GM23248 (cell line): Measurements from ENCODE around the gene CD47. TPM values are rescaled to one million over a fixed set of nuclear protein-coding genes. Genes with fewer than 3 reads are reported as not detected.

Source experiments
- DNase-seq: peaks from one replicate; pipeline ENCODE4 v3.0.0-alpha.2; 2015
- H2AFZ ChIP-seq: fragments of 200-600 bp; sonication (generic); 2 replicates; pipeline ENCODE4 v1.6.1; 2016; ENCODE audit warnings: antibody characterized with exemption
- H3F3A ChIP-seq: fragments of 200-600 bp; sonication (generic); 2 replicates; pipeline ENCODE4 v1.6.1; 2016; ENCODE audit warnings: mild to moderate bottlenecking, antibody characterized with exemption, mixed run types; ENCODE audit not compliant: insufficient read depth
- H3K27ac ChIP-seq: fragments of 200-600 bp; sonication (generic); 2 replicates; pipeline ENCODE4 v1.5.1; 2016; ENCODE audit warnings: mild to moderate bottlenecking
- H3K27me3 ChIP-seq: fragments of 200-600 bp; sonication (generic); replicated peaks from 2 replicates; pipeline ENCODE4 v1.6.1; 2016; ENCODE audit warnings: mild to moderate bottlenecking; ENCODE audit not compliant: insufficient read depth
- H3K36me3 ChIP-seq: fragments of 200-600 bp; sonication (generic); 2 replicates; pipeline ENCODE4 v1.6.1; 2016; ENCODE audit warnings: low read depth, mild to moderate bottlenecking
- H3K4me1 ChIP-seq: fragments of 200-600 bp; sonication (generic); 2 replicates; pipeline ENCODE4 v1.6.1; 2016; ENCODE audit warnings: mild to moderate bottlenecking; ENCODE audit not compliant: insufficient read depth
- H3K4me2 ChIP-seq: fragments of 200-600 bp; sonication (generic); one replicate; pipeline ENCODE4 v1.6.1; 2016; ENCODE audit warnings: mild to moderate bottlenecking; ENCODE audit not compliant: unreplicated experiment
- H3K4me3 ChIP-seq: fragments of 200-600 bp; sonication (generic); 2 replicates; pipeline ENCODE4 v1.5.1; 2016; ENCODE audit warnings: mild to moderate bottlenecking
- H3K79me2 ChIP-seq: fragments of 200-600 bp; sonication (generic); 2 replicates; pipeline ENCODE4 v1.6.1; 2016; ENCODE audit warnings: mild to moderate bottlenecking; ENCODE audit not compliant: insufficient read depth
- H3K9ac ChIP-seq: fragments of 200-600 bp; sonication (generic); 2 replicates; pipeline ENCODE4 v1.6.1; 2016; ENCODE audit warnings: mild to moderate bottlenecking
- H3K9me2 ChIP-seq: fragments of 200-600 bp; sonication (generic); 2 replicates; pipeline ENCODE4 v1.6.1; 2016; ENCODE audit warnings: mixed run types, mild to moderate bottlenecking, moderate library complexity; ENCODE audit not compliant: insufficient read depth
- H3K9me3 ChIP-seq: fragments of 200-600 bp; sonication (generic); one replicate; pipeline ENCODE4 v1.6.1; 2017; ENCODE audit warnings: low read depth
- H4K20me1 ChIP-seq: fragments of 200-600 bp; sonication (generic); 2 replicates; pipeline ENCODE4 v1.6.0; 2016; ENCODE audit not compliant: insufficient read depth
- EZH2 ChIP-seq: fragments of 200-600 bp; sonication (generic); IDR thresholded peaks from 2 replicates; pipeline ENCODE4 v1.6.1; 2018; ENCODE audit warnings: antibody characterized with exemption, mild to moderate bottlenecking; ENCODE audit not compliant: insufficient read depth, poor library complexity, severe bottlenecking
- EZH2phosphoT487 ChIP-seq: fragments of 200-600 bp; sonication (generic); IDR thresholded peaks from 2 replicates; pipeline ENCODE4 v1.6.1; 2018; ENCODE audit warnings: antibody characterized with exemption, moderate library complexity, mild to moderate bottlenecking, low read depth; ENCODE audit not compliant: insufficient read depth
- WGBS, 2 experiments: methylation state at CpG; one replicate each; pipeline ENCODE4 v1.1.6; 2015 to 2017; ENCODE audit warnings: low lambda C conversion rate in 2 of 2, low coverage in 1 of 2; ENCODE audit errors: missing lambda C conversion rate in 2 of 2; 5-methylcytosine and 5-hydroxymethylcytosine counted together
- in situ Hi-C: fragments of 300-500 bp; cut with MboI; formaldehyde crosslinking; loops from 2 replicates; pipeline ENCODE4 v1.15.0; 2020
- polyA plus RNA-seq: library from polyadenylated mRNA; unstranded; fragments of >200 nt; fragmentation: Nextera tagmentation; extraction: Ambion mirVana; gene quantifications from 2 replicates; pipeline ENCODE4 v1.2.1, GENCODE V29; 2016
- total RNA-seq: library from RNA; depleted of rRNA; stranded (reverse); fragments of >200 nt; shearing (Covaris generic); gene quantifications from 2 replicates; pipeline ENCODE4 v1.2.3, GENCODE V29; 2014

The CD47 gene
- total and polyA plus RNA-seq, 2 experiments from 2014 or later = 97.3 to 120 TPM

DNA sequence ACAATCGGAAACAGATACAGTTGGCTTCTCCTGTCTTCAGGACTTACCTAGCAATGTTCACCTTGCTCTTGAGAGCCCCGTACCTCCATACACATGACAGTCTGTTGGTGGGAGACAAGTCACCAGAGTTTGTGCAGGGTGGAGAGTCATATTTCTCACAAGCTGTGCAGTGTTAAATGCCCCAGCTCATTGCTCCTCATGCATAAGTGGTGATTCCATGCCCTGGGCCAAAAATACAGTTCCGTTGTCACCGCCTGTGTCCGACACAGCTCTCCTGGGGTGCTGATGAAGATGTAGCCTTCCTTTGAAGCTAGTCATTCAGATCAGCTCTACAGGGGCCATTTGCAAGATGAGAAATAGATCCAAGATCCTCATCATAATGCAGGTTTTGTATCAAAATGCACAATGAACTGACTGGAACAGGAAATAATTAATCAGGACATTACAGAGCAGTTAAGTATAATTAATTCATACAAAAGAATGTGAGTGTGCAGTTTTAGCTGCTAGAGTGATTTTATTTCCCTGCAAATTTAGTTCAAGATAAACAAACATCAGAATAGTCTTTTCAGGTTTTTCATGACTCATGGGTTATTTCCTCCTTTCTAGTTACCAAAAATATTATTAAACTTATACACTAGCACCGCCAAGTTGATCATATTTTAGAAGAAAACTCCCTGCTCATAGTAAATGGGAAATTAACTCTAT lies 66.5 kb downstream of the CD47 start:
- Histone ChIP-seq H3K36me3 (no peaks in the 10 kb centered on the region), H2AFZ (no peak overlapping the region), H3K9ac (no peak overlapping the region), H3K4me2 (no peak overlapping the region), H3K27me3 (0 out of 2 replicates have a peak, but pooled peaks cover under 1% of the 10 kb centered on the region), H3F3A (no peaks in the 10 kb centered on the region), H3K27ac (no peak overlapping the region), H3K9me3 (no peaks in the 10 kb centered on the region), H3K79me2 (no peaks in the 10 kb centered on the region), H3K4me1 (no peaks in the 10 kb centered on the region), H4K20me1 (no peaks in the 10 kb centered on the region), H3K9me2 (no peaks in the 10 kb centered on the region), H3K4me3 (no peak overlapping the region)
- no peak for DNase-seq
- in situ Hi-C loops = no loop called here
- 96 to 97% methylated on average over 6 of the region's 6 CpGs for WGBS, 2 experiments
- no peak for TF ChIP-seq EZH2phosphoT487
- TF ChIP-seq EZH2 = no peak

DNA sequence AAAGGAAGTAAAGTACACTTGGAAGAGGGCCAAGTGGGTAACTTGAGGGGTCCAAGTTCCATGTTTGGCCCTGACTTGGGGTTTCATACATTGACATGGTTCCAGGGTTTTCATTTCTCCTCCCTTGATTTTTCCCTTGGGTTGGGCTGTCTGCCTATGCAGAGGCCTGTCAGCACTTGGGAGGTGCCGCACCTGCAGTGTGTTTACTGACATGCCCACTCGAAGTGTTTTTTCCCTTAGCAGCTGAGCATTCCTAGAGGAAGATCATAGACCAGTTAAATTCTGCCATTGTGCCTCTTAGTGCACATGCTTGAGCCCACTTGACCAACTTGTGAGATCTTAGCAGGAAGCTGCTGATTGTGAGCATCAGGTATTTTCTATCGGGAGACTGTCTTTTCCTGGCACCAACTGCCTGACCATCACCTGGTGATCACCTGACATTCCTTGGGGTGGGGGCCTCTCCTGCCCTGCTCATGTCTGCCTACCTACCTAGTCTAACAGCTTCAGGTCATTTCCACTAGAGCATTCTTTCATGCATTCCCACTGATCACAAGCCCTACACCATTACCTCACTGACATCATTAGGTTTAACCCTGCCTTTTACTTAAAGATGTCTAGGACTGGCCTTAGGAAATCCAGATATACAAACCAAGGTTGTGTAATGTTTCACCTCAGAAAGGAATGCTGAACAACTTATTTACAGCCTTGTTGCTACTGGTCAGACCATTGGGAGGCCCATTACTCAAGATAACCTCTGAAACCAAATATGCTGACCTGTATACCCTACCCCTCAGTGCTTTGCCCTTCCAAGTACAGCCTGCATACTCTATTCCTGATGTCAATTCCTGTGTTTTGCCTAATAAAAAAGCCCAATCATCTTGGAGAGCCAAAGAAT lies 68.3 kb downstream of the CD47 start:
- no peak overlapping the region for H3K27ac ChIP-seq
- H3K9ac ChIP-seq = no peak overlapping the region
- no peaks in the 10 kb centered on the region for H3F3A ChIP-seq
- TF ChIP-seq EZH2phosphoT487 (no peak), EZH2 (no peak)
- no peaks in the 10 kb centered on the region for H3K79me2 ChIP-seq
- 0 out of 2 replicates have a peak, but pooled peaks cover 6% of the 10 kb centered on the region for H3K27me3 ChIP-seq
- H4K20me1 ChIP-seq = no peaks in the 10 kb centered on the region
- H3K4me3 ChIP-seq = no peak overlapping the region
- H3K4me2 ChIP-seq = no peak overlapping the region
- 93 to 96% methylated on average over 3 of the region's 3 CpGs for WGBS, 2 experiments
- no peak overlapping the region for H2AFZ ChIP-seq
- no peaks in the 10 kb centered on the region for H3K9me2 ChIP-seq
- no peak for DNase-seq
- H3K36me3 ChIP-seq = no peaks in the 10 kb centered on the region
- no peaks in the 10 kb centered on the region for H3K9me3 ChIP-seq
- no peaks in the 10 kb centered on the region for H3K4me1 ChIP-seq
- in situ Hi-C loops = no loop called here

DNA sequence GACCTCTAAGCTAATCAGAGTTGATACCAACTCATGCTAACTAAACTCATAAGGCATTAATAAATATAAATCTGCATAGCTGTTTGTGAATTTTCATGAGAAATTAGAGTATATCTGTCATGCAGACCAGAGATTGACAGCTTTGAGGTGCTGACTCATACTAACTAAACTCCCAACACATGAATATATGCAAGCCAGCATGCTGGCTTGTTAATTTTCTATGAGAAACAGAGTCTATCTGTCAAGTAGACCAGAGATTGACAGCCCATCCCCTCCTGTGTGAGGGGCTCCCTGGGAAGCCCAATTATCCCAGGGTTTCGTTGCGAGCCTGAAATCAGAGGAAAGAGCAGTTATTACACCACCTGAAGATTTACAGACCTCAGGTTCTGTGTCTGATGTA lies 69.3 kb downstream of the CD47 start:
- Histone ChIP-seq H3K4me1 (no peaks in the 10 kb centered on the region), H3K9me3 (no peaks in the 10 kb centered on the region), H2AFZ (no peak overlapping the region), H3F3A (no peaks in the 10 kb centered on the region), H3K4me3 (no peak overlapping the region), H3K9ac (no peak overlapping the region), H3K36me3 (no peaks in the 10 kb centered on the region), H3K4me2 (no peak overlapping the region), H4K20me1 (no peaks in the 10 kb centered on the region), H3K79me2 (no peaks in the 10 kb centered on the region), H3K27ac (no peak overlapping the region), H3K9me2 (no peaks in the 10 kb centered on the region), H3K27me3 (0 out of 2 replicates have a peak, but pooled peaks cover 6% of the 10 kb centered on the region)
- WGBS, 2 experiments = 44 to 50% methylated on average over 2 of the region's 2 CpGs
- no peak for DNase-seq
- in situ Hi-C loops = no loop called here
- TF ChIP-seq EZH2phosphoT487 (no peak), EZH2 (no peak)

DNA sequence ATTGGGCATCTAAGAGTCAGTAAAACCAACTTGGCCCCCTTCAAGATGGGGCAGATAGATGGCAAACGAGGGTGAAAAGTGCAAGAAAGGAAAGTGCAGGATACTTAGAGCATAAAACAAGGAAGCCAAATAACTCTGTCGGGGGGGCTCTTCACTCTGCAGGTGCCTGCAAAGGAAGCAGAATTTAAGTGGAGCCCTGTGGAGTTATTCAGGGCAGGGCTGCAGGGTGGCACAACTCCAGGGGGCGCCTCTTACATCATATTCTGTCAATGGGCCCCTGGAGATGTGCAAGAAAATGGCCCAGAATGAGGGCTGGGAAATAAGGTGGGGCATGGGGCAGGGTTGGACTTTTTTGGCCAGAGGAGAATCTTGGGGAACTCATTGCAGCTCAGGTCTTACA lies 69.7 kb downstream of the CD47 start:
- in situ Hi-C loops = no loop called here
- TF ChIP-seq EZH2 (no peak), EZH2phosphoT487 (no peak)
- WGBS, 2 experiments = 47 to 51% methylated on average over 3 of the region's 3 CpGs
- H3K79me2 ChIP-seq = no peaks in the 10 kb centered on the region
- no peak overlapping the region for H3K27ac ChIP-seq
- 0 out of 2 replicates have a peak, but pooled peaks cover 6% of the 10 kb centered on the region for H3K27me3 ChIP-seq
- H4K20me1 ChIP-seq = no peaks in the 10 kb centered on the region
- no peak overlapping the region for H3K9ac ChIP-seq
- DNase-seq = no peak
- no peaks in the 10 kb centered on the region for H3K9me3 ChIP-seq
- no peaks in the 10 kb centered on the region for H3K4me1 ChIP-seq
- H3K36me3 ChIP-seq = no peaks in the 10 kb centered on the region
- H3K4me2 ChIP-seq = no peak overlapping the region
- no peaks in the 10 kb centered on the region for H3K9me2 ChIP-seq
- H3F3A ChIP-seq = no peaks in the 10 kb centered on the region
- no peak overlapping the region for H3K4me3 ChIP-seq
- no peak overlapping the region for H2AFZ ChIP-seq
